Stimulated activated naive CD4-positive, alpha-beta T cell treated with Interleukin-2 at 50 U/mL for 16 hours (primary cell): ENCODE measurements around the gene GNAZ.
"Not testable (repeated sequence)": the region's sequence is repeated elsewhere in the genome, so short reads cannot be mapped to it uniquely, and the experiment has no call there.

Experiments used
- DNase-seq: peaks from one replicate; lab custom pipeline; 2025; lab: John Stamatoyannopoulos, UW

GNAZ gene

GRCh38 chr22:23044570-23044969, 25.7 kb upstream of the GNAZ start:
- DNase-seq = no peak

DNA sequence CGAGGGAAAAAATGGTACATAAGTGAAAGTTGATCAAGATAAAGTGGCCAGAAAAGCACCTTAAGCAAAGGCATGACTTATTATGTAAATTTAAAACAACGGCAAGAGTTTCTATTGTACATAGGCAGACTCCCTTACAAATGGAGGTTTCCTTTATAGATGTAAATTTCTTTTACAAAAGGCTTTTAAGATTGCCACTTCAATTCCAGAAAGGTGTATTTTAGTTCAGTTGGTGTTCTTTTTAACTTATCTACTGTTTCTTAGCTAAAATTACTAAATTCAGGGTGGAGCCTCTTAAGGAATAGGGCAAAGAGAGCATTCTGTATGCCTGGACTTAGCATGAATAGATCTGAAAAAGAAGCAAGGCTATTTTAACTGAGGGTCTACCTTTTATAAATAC, 24.9 kb upstream of the GNAZ start:
- DNase-seq = no peak

- no peak for DNase-seq
Measured at GRCh38 chr22:23047265-23047664, 23.1 kb upstream of the GNAZ start.

DNA sequence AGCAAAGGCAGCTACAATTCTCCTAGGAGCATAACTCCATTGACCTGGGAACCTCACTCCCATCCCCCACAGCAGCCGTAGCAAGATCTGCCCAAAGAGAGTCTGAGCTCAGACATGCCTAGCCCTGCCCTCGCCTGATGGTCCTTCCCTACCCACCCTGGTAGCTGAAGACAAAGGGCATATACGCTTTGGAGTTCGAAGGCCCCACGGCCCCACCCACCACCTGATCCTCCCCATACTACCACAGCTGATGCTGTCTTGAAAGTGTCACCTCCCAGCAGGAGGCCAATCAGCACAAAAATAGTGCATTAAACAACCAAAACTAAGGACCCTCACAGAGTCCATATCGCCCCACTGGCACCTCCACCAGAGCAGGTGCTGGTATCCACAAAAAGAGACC, 22.6 kb upstream of the GNAZ start:
- DNase-seq = no peak

GRCh38 chr22:23050546-23050945, 19.8 kb upstream of the GNAZ start:
- DNase-seq = not testable (repeated sequence)

- DNase-seq = no peak
Measured at GRCh38 chr22:23053051-23053707, 17.1 kb upstream of the GNAZ start.

- no peak for DNase-seq
Measured at GRCh38 chr22:23053912-23054530, 16.3 kb upstream of the GNAZ start.

DNA sequence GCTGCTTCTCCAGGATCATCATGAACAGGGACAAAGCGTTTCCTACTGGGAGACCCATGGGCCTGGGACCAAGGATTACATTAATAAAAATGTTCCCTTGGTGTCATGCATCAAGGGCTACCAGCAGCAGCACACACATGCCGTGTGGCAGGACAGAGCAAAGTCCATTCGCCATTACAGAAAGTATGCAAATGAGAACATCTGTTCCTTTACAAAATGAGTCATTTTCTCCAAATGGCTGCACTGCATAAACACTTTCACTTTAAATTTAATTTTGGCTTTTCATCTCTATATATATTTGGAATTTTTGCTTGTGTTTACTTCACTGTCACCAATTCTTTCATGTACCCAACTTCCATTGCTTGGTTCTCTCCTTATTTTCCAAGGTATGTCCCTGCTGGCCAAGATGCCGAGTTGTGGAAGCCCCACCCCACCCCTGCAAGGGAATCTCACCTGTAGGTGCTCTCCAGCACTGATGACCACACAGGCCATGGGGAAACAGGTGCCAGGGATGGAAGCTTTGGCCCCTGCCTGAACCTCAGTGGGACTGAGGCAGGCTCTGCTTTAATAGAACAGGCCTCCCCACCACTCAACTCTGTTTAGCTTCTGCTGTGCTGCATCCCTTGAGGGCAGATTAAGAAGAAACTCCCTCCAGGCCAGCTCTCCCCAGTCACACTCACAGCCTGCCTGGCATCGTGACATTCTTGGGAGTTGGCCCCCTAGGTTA, 15.6 kb upstream of the GNAZ start:
- DNase-seq = no peak

DNA sequence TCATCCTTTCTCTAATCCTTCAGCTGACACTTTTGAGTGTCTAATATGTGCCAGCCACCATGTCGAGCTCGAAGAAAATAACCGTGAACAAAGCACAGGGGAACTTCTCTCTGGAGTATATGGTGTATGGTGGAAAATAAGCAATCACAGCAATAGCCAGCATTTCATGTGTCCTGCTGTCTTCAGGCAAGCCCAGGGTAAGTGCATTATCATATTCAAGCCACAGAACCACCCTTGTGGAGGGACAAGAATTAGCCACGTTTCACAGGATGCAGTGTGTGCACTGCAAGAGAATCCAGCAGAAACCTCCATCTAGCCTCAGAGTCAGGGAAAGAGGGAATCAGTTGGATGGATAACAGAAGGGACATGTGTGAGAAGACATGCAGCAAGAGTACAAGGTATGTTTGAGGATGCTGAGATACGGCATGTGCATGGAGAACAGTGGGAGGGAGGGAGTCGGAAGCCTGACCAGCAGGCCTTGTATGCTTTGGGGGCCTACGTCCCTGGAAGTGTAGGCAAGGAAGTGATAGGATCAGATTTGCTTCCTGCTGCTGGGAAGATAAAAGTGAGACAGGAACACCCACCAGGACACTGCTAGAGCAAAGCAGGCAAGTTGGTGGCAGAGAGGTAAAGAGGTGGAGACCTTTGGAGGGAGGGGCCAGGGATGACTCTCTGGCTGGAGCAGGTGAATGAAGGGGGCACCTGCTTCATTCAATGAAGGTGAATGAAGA, 14.7 kb upstream of the GNAZ start:
- DNase-seq = no peak

DNA sequence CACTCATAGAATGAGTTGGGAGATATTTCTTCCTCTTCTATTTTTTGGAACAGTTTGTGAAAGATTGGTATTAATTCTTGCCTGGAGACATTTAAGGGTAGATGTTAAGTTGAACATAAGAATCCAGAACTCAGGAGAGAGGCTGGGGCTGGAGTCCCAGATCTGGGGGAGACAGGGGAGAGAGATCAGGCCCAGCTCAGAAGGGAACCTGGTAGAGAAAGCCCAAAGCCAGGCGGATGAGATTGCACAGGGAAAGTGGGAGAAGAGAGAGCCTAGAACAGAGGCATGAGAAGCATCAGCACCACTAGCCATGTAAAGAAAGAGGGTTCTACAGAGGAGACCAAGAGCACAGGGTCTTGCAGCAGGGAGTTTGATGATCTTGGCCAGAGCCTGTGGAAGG, 13.0 kb upstream of the GNAZ start:
- DNase-seq = no peak

GRCh38 chr22:23058063-23058462, 12.3 kb upstream of the GNAZ start:
- DNase-seq = no peak

GRCh38 chr22:23058481-23059283, 11.6 kb upstream of the GNAZ start:
- DNase-seq = no peak

DNA sequence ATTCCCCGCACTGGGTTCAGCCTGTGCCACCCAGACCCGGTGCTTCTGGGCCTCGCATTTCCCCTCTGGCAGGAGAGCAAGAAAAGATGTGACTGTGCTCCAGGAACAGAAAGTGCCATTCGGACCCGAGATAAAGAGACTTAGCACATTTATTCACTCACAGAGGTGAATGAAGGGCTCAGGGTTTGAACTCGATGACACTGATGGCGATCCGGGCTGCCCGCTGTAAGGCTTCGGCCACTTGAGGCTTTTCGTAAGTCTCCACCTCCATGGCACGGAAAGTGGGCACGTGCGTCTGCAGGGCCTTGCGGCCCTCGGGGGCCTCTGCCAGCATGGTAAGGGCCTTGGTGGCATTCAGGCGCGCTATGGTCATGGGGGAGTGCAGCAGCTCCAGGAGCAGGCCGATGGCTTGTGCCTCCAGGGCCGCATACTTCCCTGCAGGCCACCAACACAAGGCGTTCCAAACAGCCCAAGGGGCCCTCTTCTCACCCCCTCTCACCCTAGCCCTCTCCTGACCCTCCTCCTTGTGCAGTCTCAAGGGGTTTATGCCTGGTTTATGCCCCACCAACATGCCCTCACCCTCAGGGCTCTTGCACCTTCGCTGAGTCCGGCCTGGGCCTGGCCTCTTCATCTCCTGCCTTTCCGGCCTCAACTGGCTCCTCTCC, 10.9 kb upstream of the GNAZ start:
- DNase-seq = no peak

DNA sequence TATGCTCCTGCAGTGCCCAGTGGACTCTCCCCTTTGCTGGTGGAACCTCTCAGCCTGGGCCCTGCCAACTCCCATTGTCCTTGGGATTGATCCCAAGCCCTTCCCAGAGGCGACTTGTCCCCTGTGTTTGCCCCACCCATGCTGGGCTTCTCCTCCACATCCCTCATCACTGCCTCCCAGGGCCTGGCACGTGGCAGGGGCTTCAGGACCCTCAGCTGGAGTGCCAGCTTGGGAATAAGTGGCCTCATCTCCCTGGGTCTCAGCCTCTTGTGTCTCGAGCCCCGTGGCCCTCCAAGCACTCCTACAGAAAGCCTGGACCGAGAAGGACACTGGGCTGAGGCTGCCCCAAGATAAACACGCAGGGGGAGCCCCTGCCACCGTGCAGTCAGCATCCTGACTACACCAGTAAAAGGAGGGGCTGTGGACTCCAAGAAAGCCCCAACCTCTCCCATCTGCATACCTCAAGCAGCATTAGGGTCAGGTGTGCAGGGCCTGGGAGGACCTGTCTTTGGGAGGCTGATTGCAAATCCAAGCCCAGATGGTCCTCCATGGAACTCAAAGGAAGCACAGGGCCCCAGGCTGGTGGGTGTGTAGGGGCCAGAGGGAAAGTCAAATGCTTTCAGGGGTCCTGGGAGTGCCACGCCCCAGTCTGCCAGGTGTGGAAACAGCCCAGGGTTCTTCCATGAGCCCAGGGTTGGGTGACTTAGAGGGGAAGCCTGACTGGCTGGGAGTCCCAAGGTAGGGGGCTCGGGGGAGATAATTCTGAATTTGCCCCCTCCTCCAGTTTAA, 9.5 kb upstream of the GNAZ start:
- DNase-seq = no peak

- DNase-seq = no peak
Measured at GRCh38 chr22:23061471-23062280, 8.6 kb upstream of the GNAZ start.

- DNase-seq = no peak
Measured at GRCh38 chr22:23062616-23063538, 7.4 kb upstream of the GNAZ start.

DNA sequence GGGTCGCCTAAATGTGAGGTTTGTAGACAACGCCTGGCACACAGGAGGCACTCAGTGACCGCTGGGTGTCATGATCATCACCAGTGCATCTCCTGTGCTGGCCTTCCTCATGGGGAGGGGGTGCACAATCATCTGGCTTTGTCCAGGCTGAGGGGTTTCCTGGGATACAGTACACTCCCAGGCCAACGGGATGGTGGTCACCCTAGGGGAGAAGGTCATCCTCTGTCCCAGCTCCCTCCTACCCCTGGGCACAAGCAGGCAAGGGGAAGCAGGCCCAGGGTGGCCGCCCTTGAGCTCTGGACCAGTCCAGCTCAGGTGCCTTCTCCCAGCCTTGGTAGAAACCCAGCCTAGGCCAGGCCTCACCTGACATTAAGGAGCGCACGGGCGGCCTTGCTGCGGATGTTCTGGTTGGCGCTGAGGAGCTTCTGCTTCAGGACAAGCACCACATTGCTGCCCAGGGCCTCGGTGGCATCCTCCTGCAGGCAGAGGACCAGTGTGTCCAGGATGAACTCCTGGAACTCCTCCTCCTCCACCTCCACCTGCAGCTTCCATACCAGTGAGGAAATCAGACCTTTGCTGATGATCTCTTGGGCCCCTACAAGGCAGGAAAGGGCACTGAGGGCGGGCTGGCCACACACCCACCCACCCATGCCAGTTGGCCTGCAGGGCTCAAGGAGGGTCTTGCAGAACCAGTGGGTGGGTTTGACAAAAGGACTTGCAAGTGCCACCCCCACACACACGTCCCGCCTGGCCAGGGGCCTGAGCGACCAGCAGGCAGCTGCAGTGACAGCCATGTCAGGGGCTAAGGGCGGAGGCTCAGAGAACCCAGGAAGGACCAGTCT, 6.6 kb upstream of the GNAZ start:
- no peak for DNase-seq
